MCF 10A (cell line): ENCODE data around the gene ALDH18A1. TPM values are rescaled to one million over a fixed set of nuclear protein-coding genes. Genes with fewer than 3 reads are reported as not detected.

Source experiments
- BruUV-seq: library from RNA; stranded (reverse); fragments of 400-500 nt; replicated peaks from 2 replicates; lab custom pipeline; 2021; lab: Mats Ljungman, UMichigan
- CTCF ChIA-PET: fragments of 300-600 bp; sonication (Branson Sonifier 250); formaldehyde crosslinking; extraction: SDS; loops from one replicate; lab custom pipeline; 2021; ENCODE audit warnings: antibody characterized with exemption, inconsistent platforms; lab: Yijun Ruan, JAX
- POLR2A ChIA-PET: fragments of 300-600, 350-650 bp; sonication (Branson Sonifier 250); formaldehyde crosslinking; extraction: SDS; loops from one replicate; lab custom pipeline; 2020; ENCODE audit warnings: antibody characterized with exemption, inconsistent platforms; lab: Yijun Ruan, JAX
- DNase-seq: peaks from one replicate; pipeline ENCODE4 v3.0.0-alpha.2; 2018; ENCODE audit not compliant: unreplicated experiment
- H3K27ac Mint-ChIP-seq: one replicate; pipeline ENCODE4 v1.8.0; 2022; ENCODE audit warnings: mild to moderate bottlenecking, low read depth, mixed read lengths; ENCODE audit not compliant: unreplicated experiment
- H3K27me3 Mint-ChIP-seq: one replicate; pipeline ENCODE4 v1.8.0; 2022; ENCODE audit warnings: mixed read lengths; ENCODE audit not compliant: insufficient read depth, unreplicated experiment
- H3K36me3 Mint-ChIP-seq: one replicate; pipeline ENCODE4 v1.8.0; 2022; ENCODE audit warnings: mild to moderate bottlenecking, moderate library complexity, mixed read lengths; ENCODE audit not compliant: insufficient read depth, unreplicated experiment
- H3K4me1 Mint-ChIP-seq: one replicate; pipeline ENCODE4 v1.8.0; 2022; ENCODE audit warnings: mixed read lengths; ENCODE audit not compliant: insufficient read depth, unreplicated experiment
- H3K4me3 Mint-ChIP-seq: one replicate; pipeline ENCODE4 v1.8.0; 2022; ENCODE audit warnings: mild to moderate bottlenecking, moderate library complexity, mixed read lengths; ENCODE audit not compliant: unreplicated experiment
- H3K9me3 Mint-ChIP-seq: one replicate; pipeline ENCODE4 v1.8.0; 2022; ENCODE audit warnings: mixed read lengths; ENCODE audit not compliant: unreplicated experiment
- intact Hi-C: fragments of 100-400 bp; cut with micrococcal nuclease; formaldehyde crosslinking; loops from 2 replicates; pipeline ENCODE4 v1.14.1; 2022
- total RNA-seq: library from RNA; stranded (reverse); gene quantifications from 2 replicates; pipeline ENCODE4 v1.2.3, GENCODE V29; 2022
- TF ChIP-seq, protein P1 (sequence below): fragments of 200-600 bp; IDR thresholded peaks from one replicate; pipeline ENCODE4 v1.8.0; 2022; ENCODE audit warnings: antibody characterized with exemption, mild to moderate bottlenecking; ENCODE audit not compliant: unreplicated experiment

ALDH18A1 gene
- total RNA-seq, 1 experiment from 2014 or later = 91.0 TPM

- ChIA-PET POLR2A (interaction anchor here (1.1 kb wide), 1 partner anchor 17 kb away, joined by 3 read pairs; no protein-coding TSS in a partner anchor), CTCF (no interaction called here)
- TF ChIP-seq, protein P1, sequence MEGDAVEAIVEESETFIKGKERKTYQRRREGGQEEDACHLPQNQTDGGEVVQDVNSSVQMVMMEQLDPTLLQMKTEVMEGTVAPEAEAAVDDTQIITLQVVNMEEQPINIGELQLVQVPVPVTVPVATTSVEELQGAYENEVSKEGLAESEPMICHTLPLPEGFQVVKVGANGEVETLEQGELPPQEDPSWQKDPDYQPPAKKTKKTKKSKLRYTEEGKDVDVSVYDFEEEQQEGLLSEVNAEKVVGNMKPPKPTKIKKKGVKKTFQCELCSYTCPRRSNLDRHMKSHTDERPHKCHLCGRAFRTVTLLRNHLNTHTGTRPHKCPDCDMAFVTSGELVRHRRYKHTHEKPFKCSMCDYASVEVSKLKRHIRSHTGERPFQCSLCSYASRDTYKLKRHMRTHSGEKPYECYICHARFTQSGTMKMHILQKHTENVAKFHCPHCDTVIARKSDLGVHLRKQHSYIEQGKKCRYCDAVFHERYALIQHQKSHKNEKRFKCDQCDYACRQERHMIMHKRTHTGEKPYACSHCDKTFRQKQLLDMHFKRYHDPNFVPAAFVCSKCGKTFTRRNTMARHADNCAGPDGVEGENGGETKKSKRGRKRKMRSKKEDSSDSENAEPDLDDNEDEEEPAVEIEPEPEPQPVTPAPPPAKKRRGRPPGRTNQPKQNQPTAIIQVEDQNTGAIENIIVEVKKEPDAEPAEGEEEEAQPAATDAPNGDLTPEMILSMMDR = no peak
- peaks cover 10% of the 10 kb centered on the region for H3K4me1 Mint-ChIP-seq
- no peaks in the 10 kb centered on the region for H3K9me3 Mint-ChIP-seq
- H3K27me3 Mint-ChIP-seq = peaks cover 19% of the 10 kb centered on the region
- no TSS peak for BruUV-seq
- H3K27ac Mint-ChIP-seq = no peak overlapping the region
- no peak overlapping the region for H3K4me3 Mint-ChIP-seq
- no peak for DNase-seq
- H3K36me3 Mint-ChIP-seq = no peaks in the 10 kb centered on the region
- intact Hi-C loops = no loop called here
Observed at GRCh38 chr10:95571390-95571789, 85.1 kb downstream of the ALDH18A1 start.

DNA sequence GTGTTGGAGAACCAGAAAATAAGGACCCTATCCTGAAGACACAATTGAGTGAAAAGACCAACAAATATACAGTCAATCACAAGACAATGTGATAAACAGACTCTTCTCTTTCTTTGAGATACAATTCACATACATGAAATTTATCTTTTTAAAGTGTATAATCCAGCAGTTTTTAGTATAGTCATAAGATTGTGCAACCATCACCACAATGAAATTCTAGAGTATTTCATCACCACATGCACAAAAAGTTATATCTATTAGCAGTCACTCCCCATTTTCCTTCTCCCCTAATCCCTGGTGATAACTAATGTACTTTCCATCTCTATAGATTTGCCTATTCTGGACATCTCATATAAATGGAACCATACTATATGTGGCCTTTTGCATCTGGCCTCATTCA lies 87.1 kb downstream of the ALDH18A1 start:
- TF ChIP-seq, protein P1 = no peak
- ChIA-PET POLR2A (interaction anchor here (0.6 kb wide), 1 partner anchor 157 kb away, joined by 3 read pairs; no protein-coding TSS in a partner anchor), CTCF (interaction anchor here (0.6 kb wide), 1 partner anchor 113 kb away, joined by 4 read pairs; no protein-coding TSS in a partner anchor)
- peaks cover 10% of the 10 kb centered on the region for H3K4me1 Mint-ChIP-seq
- no peak overlapping the region for H3K4me3 Mint-ChIP-seq
- H3K27me3 Mint-ChIP-seq = peaks cover 11% of the 10 kb centered on the region
- peak; percentile 11 for DNase-seq
- no peak overlapping the region for H3K27ac Mint-ChIP-seq
- no peaks in the 10 kb centered on the region for H3K36me3 Mint-ChIP-seq
- intact Hi-C loops = no loop called here
- no peaks in the 10 kb centered on the region for H3K9me3 Mint-ChIP-seq
- BruUV-seq = no TSS peak

DNA sequence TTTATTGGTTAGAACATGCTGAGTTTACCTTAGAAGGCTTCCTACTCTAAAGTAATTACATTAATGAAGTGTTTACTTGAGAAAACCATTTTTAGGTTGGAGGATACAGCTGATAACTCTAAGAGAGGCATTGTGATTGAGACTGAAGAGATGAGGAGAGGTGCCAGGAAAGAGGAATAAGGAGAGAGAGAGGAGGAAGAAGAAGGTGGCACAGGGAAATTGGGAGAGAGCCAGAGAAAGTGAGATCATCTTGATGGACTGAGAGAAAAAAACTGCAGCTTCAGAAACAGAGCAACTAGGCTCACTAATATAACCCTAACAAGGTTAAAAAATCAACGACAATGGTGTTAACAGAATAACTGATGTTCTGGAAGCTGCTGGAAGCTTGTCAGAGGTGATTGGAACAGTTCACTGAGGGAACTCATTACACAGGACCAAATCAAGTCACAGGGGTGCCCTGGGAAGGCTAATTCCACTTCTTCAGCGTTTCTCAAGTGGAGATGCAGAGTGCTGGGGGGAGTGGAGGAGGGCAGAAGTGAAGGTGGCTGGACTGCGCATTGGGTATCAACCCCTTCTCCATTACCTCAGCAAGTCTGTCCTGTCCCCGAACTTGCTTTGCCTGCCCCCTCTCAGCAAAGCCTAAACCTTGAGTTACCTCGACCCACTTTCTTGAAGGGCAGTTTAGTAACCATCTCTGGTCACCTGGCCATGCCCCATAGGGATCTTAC lies 88.4 kb downstream of the ALDH18A1 start:
- Mint-ChIP-seq H3K4me1 (peaks cover 10% of the 10 kb centered on the region), H3K4me3 (no peak overlapping the region), H3K9me3 (no peaks in the 10 kb centered on the region), H3K27ac (no peak overlapping the region), H3K36me3 (no peaks in the 10 kb centered on the region), H3K27me3 (no peaks in the 10 kb centered on the region)
- ChIA-PET POLR2A (no interaction called here), CTCF (interaction anchor here (0.5 to 0.6 kb wide), 2 partner anchors 43 to 122 kb away, joined by 3 read pairs; no protein-coding TSS in a partner anchor)
- TF ChIP-seq, protein P1 = no peak
- BruUV-seq = no TSS peak
- peak; percentile 30 for DNase-seq
- intact Hi-C loops = no loop called here

- POLR2A ChIA-PET = no interaction called here
- no peaks in the 10 kb centered on the region for H3K27me3 Mint-ChIP-seq
- no peak overlapping the region for H3K27ac Mint-ChIP-seq
- intact Hi-C loops = no loop called here
- no TSS peak for BruUV-seq
- TF ChIP-seq, protein P1 = no peak
- DNase-seq = no peak
- CTCF ChIA-PET = interaction anchor here (0.5 kb wide), 1 partner anchor 1713 kb away, joined by 6 read pairs; no protein-coding TSS in a partner anchor
- H3K36me3 Mint-ChIP-seq = no peaks in the 10 kb centered on the region
- H3K4me1 Mint-ChIP-seq = peaks cover 10% of the 10 kb centered on the region
- no peak overlapping the region for H3K4me3 Mint-ChIP-seq
- no peaks in the 10 kb centered on the region for H3K9me3 Mint-ChIP-seq
Observed at GRCh38 chr10:95566136-95566535, 90.4 kb downstream of the ALDH18A1 start.
